Adipocyte (in vitro differentiated cells): ENCODE results near the gene NELFE.
A peak's percentile ranks its signal among the peaks of the same experiment; 100 is the strongest.
"Not testable (repeated sequence)": the region's sequence is repeated elsewhere in the genome, so short reads cannot be mapped to it uniquely, and the experiment has no call there.

Experiments
- DNase-seq: peaks from one replicate; pipeline ENCODE4 v3.0.0-alpha.2; 2015; ENCODE audit warnings: low read depth
- H3K27me3 ChIP-seq: replicated peaks from 2 replicates; pipeline ENCODE4 v1.7.0; 2013; ENCODE audit warnings: mild to moderate bottlenecking, low read length, moderate library complexity; ENCODE audit not compliant: control insufficient read depth, insufficient read depth
- H3K36me3 ChIP-seq: 2 replicates; pipeline ENCODE4 v1.7.0; 2013; ENCODE audit warnings: low read length, mild to moderate bottlenecking, moderate library complexity; ENCODE audit not compliant: control insufficient read depth, insufficient read depth, severe bottlenecking
- H3K4me1 ChIP-seq: 2 replicates; pipeline ENCODE4 v1.7.0; 2013; ENCODE audit warnings: mild to moderate bottlenecking, low read length, moderate library complexity; ENCODE audit not compliant: control insufficient read depth, insufficient read depth
- H3K4me3 ChIP-seq: 2 replicates; pipeline ENCODE4 v1.7.0; 2013; ENCODE audit warnings: mild to moderate bottlenecking, low read length, moderate library complexity
- H3K9ac ChIP-seq: 2 replicates; pipeline ENCODE4 v1.7.0; 2013; ENCODE audit warnings: mild to moderate bottlenecking, low read length, moderate library complexity
- H3K9me3 ChIP-seq: 2 replicates; pipeline ENCODE4 v1.7.0; 2013; ENCODE audit warnings: mild to moderate bottlenecking, low read length, moderate library complexity; ENCODE audit not compliant: control insufficient read depth

NELFE gene

GRCh38 chr6:31946370-31946885 is 12.3 kb downstream of the NELFE start:
- Histone ChIP-seq H3K36me3 (peaks cover 4% of the 10 kb centered on the region), H3K27me3 (no peaks in the 10 kb centered on the region), H3K9ac (peak overlapping the region; percentile 39), H3K4me1 (peaks cover 39% of the 10 kb centered on the region), H3K4me3 (peak overlapping the region; percentile 63), H3K9me3 (no peaks in the 10 kb centered on the region)
- DNase-seq: no peak

GRCh38 chr6:31945507-31946369 is 13.0 kb downstream of the NELFE start, which contains the start of gene CFB:
Gene CFB (plus strand): TSS chr6:31946095. CDS start chr6:31946222, 127 bp downstream.
- peaks cover 37% of the 10 kb centered on the region for H3K4me1 ChIP-seq
- peak within 1 kb of the TSS; percentile 63 for H3K4me3 ChIP-seq
- no peaks in the 10 kb centered on the region for H3K27me3 ChIP-seq
- DNase-seq: peak; percentile 90
- no peaks in the 10 kb centered on the region for H3K36me3 ChIP-seq
- H3K9ac ChIP-seq: peak within 1 kb of the TSS; percentile 39
- H3K9me3 ChIP-seq: no peaks in the 10 kb centered on the region

- H3K9ac ChIP-seq: peak overlapping the region; percentile 39
- no peaks in the 10 kb centered on the region for H3K9me3 ChIP-seq
- H3K4me3 ChIP-seq: peak overlapping the region; percentile 63
- no peaks in the 10 kb centered on the region for H3K27me3 ChIP-seq
- DNase-seq: no peak
- H3K36me3 ChIP-seq: no peaks in the 10 kb centered on the region
- H3K4me1 ChIP-seq: peaks cover 32% of the 10 kb centered on the region
These were observed 13.6 kb downstream of the NELFE start for GRCh38 chr6:31945154-31945506.

GRCh38 chr6:31943742-31944141 is 15.0 kb downstream of the NELFE start:
- no peak for DNase-seq
- Histone ChIP-seq H3K36me3 (no peaks in the 10 kb centered on the region), H3K4me3 (no peak overlapping the region), H3K9ac (no peak overlapping the region), H3K27me3 (no peaks in the 10 kb centered on the region), H3K9me3 (no peaks in the 10 kb centered on the region), H3K4me1 (peaks cover 27% of the 10 kb centered on the region)

- no peak overlapping the region for H3K4me3 ChIP-seq
- peaks cover 9% of the 10 kb centered on the region for H3K4me1 ChIP-seq
- peak; percentile 48 for DNase-seq
- H3K9ac ChIP-seq: no peak overlapping the region
- no peaks in the 10 kb centered on the region for H3K9me3 ChIP-seq
- no peaks in the 10 kb centered on the region for H3K36me3 ChIP-seq
- H3K27me3 ChIP-seq: no peaks in the 10 kb centered on the region
These were observed 18.5 kb downstream of the NELFE start for GRCh38 chr6:31940256-31940664.

- peaks cover 7% of the 10 kb centered on the region for H3K27me3 ChIP-seq
- no peak overlapping the region for H3K4me3 ChIP-seq
- H3K4me1 ChIP-seq: no peaks in the 10 kb centered on the region
- H3K36me3 ChIP-seq: no peaks in the 10 kb centered on the region
- no peak for DNase-seq
- no peaks in the 10 kb centered on the region for H3K9me3 ChIP-seq
- no peak overlapping the region for H3K9ac ChIP-seq
These were observed 22.9 kb downstream of the NELFE start for GRCh38 chr6:31935823-31936222.

- Histone ChIP-seq H3K4me3 (no peak overlapping the region), H3K36me3 (no peaks in the 10 kb centered on the region), H3K27me3 (peaks cover 7% of the 10 kb centered on the region), H3K4me1 (no peaks in the 10 kb centered on the region), H3K9ac (no peak overlapping the region), H3K9me3 (no peaks in the 10 kb centered on the region)
- no peak for DNase-seq
These were observed 23.8 kb downstream of the NELFE start for GRCh38 chr6:31935021-31935420.

- Histone ChIP-seq H3K4me1 (no peaks in the 10 kb centered on the region), H3K4me3 (no peak overlapping the region), H3K9ac (no peak overlapping the region), H3K36me3 (no peaks in the 10 kb centered on the region), H3K27me3 (peaks cover 7% of the 10 kb centered on the region), H3K9me3 (no peaks in the 10 kb centered on the region)
- no peak for DNase-seq
These were observed 25.2 kb downstream of the NELFE start for GRCh38 chr6:31933537-31933936.

GRCh38 chr6:31932137-31932536 is 26.6 kb downstream of the NELFE start:
- not testable (repeated sequence) for DNase-seq, H3K4me3 ChIP-seq, H3K9me3 ChIP-seq, H3K9ac ChIP-seq, H3K36me3 ChIP-seq, H3K27me3 ChIP-seq
- peaks cover 12% of the 10 kb centered on the region for H3K4me1 ChIP-seq

GRCh38 chr6:31930962-31931361 is 27.8 kb downstream of the NELFE start:
- no peaks in the 10 kb centered on the region for H3K36me3 ChIP-seq
- H3K27me3 ChIP-seq: peaks cover 7% of the 10 kb centered on the region
- H3K4me1 ChIP-seq: peaks cover 16% of the 10 kb centered on the region
- no peak for DNase-seq
- H3K9ac ChIP-seq: no peak overlapping the region
- peaks cover 1% of the 10 kb centered on the region for H3K9me3 ChIP-seq
- no peak overlapping the region for H3K4me3 ChIP-seq

- peaks cover 16% of the 10 kb centered on the region for H3K4me1 ChIP-seq
- peaks cover 3% of the 10 kb centered on the region for H3K9me3 ChIP-seq
- no peak overlapping the region for H3K9ac ChIP-seq
These were observed 30.2 kb downstream of the NELFE start for GRCh38 chr6:31928672-31928939.

More at GRCh38 chr6:31928672-31928939, 30.2 kb downstream of the NELFE start:
- no peaks in the 10 kb centered on the region for H3K36me3 ChIP-seq
- peaks cover 6% of the 10 kb centered on the region for H3K27me3 ChIP-seq
- no peak overlapping the region for H3K4me3 ChIP-seq
- no peak for DNase-seq
